HG02623 (cell line): ENCODE data around the gene TMEM50B.
A peak's percentile ranks its signal among the peaks of the same experiment; 100 is the strongest.
"Not testable (repeated sequence)": the region's sequence is repeated elsewhere in the genome, so short reads cannot be mapped to it uniquely, and the experiment has no call there.

Source experiments
- ATAC-seq: cut with Tn5 transposase; IDR thresholded peaks from one replicate; pipeline ENCODE4 v1.9.1; 2021; ENCODE audit warnings: moderate library complexity; ENCODE audit not compliant: unreplicated experiment

Gene TMEM50B

DNA sequence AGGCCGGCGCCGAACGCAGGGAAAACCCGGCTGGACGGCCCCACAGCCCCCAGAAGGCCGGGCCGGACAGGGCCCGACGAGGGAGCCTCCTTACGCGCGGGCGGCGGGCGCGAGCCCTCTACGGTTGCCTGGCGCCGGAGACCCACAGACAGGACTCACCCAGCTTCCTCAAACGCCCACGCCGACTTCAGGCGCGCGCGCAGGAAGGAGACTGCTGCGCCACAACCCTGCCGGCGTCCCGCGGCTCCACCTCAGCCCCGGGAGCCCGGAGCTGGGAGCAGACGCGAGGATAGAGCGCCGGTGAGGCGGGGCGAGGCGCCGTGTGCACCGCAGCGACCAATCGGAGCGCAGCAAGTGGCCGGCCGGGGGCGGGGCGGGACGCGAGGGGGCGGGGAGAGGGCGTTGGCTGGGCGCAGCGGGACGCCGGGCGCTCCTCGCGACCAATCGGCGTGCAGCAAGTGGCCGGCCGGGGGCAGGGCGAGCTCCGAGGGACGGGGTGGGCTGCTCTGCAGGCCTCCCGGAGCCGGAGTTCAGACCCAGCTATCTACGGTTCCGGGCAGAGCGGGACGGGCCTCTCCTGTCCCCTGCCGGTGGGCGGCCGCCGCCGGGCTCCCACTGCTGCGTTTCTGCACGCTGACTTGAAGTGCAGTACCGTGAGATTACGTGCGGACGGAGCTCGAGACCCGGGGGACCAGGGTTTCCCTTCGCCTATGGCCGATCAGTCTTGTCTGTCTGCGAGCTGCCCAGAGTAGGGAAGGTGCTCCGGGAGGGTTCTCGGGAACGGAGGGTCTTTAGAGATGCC is at the start of gene TMEM50B:
TMEM50B (minus strand) TSS at position 296 of the 802 bp plus-strand sequence. CDS start 11,089 bp downstream, outside the sequence.
- ATAC-seq, result peak; percentile 89

DNA sequence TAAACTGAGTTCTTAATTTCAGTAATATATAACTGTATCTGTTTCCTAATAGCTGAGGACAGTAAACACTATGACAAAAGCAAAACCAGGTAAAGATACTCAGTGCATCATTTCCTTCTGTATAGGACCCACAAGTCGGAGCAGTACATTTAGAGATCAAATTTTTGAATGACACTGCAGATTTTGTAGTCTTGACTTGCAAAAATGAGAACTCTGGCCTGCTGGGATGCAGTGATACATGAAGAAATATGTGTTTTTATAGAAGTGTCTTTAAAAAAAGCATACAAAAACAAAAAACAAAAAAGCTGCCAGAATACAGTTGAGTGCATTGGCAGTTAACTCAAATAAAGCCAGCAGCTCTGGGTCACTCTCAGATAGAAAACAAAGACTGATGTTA is 43.2 kb upstream of the TMEM50B start:
- ATAC-seq, result no peak

DNA sequence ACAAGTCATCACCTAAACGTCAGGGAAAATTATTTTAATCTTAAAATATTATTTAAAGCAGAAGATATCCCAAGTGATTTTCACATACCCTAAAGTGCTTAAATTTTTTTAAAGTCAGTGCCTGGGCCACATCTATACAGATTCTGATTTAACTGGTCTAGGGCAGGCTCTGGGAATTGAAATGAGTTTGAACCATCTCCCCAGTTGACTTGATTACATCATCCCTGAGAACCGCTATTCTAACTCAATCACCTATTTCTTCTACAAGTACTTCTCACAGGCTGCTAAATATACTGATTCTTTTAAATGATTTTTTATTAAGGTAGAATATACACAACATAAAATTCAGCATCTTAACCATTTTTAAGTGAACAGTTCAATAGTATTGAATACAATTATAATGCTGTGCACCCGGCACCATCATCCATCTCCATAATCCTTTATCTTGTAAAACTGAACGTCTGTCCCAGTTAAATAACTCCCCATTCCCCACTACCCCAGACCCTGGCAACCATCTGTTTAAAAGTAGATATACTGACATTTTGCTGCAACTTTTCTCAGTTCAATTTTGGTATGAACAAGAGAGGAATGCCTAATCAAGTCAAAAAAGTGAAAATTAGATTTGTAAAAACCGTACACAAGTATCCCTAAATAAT is 42.7 kb upstream of the TMEM50B start:
- ATAC-seq, result no peak

DNA sequence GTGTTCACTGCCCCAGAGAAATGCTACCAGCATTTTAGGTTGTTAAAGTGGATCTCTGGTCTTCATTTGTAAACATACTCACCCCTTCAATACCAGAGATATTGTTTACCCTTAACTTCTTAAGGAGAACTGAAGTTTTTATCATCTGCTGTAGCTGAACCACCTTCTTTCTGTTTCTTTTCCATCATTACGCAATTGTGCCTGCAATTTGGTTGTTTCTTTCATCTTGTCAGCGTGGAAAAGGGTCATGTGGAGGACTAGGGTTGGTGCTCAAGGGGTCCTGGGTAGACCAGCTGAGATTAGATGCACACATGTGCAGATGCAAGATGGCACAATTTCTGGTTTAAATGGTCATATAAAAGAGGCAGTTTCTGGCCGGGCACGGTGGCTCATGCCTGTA is 39.1 kb upstream of the TMEM50B start:
- no peak for ATAC-seq

DNA sequence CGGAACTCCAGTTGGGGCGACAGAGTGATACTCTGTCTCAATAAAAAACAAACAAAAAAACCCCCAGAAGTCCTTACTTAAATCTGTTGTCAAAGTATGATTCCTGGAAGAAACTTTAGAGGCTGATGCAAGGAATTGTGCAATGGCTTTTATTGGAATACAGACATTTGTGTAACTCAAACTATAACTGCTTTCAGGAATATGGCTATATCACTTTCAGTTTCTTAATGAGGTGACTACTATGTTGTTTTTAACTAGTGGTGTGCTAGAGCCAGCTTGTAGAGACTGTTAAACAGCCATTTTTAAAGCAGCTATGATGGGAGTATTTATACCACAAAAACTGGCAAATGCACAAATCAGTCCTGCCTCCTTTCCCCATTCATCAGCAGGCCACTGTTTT is 34.5 kb upstream of the TMEM50B start:
- no peak for ATAC-seq

DNA sequence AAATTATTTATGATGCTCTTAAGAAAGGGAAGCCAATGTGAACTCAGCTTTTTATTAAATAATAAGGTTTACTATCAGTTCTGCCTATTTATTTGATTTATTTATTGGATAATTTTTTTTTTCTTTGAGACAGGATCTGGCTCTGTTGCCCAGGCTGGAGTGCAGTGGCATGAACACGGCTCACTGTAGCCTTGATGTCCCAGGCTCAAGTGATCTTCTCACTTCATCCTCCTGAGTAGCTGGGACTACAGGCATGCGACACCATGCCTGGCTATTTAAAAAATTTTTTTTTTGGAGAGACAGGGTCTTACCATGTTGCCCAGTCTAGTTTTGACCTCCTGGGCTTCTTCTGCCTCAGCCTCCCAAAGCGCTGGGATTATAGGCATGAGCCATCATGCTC is 32.7 kb upstream of the TMEM50B start:
- no peak for ATAC-seq

DNA sequence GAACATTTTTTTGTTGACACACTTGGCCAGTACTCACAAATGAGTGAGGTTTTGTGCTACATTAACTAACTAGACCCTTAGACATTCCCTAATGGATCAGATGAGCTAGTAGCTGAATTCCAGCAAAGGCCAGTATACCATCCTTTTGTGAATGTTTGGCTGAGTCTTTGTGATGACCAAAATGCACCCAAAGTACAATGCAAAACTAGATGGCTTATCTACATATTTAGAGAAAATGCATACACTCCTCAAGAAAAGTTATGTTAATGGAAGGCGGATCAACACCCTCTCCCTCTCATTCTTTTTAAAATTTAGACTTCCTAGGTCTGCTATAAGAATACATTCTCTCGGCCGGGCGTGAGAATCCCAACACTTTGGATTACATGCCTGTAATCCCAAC is 31.9 kb upstream of the TMEM50B start:
- ATAC-seq, result no peak

DNA sequence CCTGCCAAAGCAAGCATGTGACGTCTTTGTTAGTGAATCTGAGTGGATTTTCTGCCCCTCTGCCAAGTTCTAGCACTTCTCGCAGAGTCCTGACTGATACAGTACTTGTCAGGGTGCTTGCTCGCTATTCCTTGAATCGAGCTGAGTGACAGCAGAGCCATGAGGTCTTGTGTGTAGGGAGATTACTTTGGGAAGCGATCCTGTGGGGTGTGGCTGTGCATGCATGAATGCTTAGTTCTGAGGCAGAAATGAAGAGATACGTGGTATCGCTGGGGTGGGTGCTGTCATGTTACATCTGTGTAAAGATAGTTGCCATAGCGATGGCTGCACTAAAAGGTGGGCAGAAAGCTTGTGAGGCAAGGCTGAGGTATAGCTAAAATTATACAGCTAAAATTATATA is 31.1 kb upstream of the TMEM50B start:
- no peak for ATAC-seq

DNA sequence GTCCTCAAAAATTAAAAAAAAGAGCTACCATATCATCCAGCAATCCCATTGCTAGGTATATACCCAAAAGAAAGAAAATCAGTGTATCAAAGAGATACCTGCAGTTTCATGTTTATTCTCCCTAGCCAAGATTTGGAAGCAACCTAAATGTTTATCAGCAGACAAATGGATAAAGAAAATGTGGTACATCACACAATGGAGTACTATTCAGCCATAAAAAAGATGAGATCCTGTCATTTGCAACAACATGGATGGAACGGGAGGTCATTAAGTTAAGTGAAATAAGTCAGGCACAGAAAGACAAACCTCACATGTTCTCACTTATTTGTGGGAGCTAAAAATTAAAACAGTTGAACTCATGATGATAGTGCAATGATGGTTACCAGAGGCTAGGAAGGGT is 27.2 kb upstream of the TMEM50B start:
- ATAC-seq, result not testable (repeated sequence)

DNA sequence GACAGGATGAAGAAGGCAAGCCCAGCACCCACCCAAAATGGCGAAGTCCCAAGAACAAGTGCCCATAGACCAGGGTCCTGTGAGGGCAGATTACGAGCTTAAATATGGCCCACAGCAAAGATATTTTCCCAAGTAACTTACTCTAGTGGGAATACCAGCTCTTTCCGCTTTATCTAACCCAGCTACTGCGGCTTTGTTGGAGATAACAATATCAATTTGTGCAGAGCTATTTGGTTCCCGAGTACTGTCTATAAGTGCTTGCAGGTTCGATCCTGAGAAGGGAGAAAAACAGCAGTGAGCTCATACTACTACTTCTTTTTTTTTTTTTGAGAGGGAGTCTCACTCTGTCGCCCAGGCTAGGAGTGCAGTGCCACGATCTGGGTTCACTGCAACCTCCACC is 26.1 kb upstream of the TMEM50B start:
- ATAC-seq, result no peak

DNA sequence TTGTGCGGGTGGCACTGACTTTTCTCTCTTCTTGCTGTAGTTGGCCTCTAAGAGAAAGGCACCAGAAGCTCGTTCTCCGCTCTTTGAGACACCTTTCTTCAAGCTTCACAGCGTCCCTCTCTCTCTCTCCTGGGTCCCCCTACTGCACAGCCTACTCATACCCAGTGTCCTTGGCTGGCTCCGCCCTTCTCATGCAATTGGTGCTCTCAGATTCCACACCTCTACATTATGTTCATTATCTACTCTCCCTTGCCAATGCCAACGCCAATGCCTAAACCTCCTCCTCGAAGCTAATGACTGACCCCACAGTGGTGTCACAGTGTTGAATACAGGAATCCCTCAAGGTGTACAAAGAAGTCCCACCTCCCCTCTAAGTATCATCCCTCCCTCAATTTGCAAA is 16.6 kb upstream of the TMEM50B start:
- ATAC-seq, result no peak

DNA sequence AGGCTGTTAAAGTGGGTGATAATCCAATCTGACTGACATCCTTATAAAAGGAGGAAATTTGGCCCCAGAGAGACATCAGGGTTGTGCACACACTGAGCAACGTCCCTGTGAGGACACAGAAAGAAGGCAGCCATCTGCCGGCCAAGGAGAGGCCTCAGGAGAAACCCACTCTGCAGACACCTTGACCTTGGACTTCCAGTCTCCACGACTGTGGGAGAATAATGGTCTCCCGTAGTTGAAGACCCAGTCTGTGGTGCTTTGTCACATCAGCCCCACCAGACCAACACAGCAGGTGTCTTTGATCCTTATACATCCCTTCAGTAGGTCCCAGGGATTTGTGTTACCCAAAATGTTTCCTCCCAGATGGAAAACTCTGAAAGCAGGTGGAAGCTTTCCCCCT is 16.0 kb upstream of the TMEM50B start:
- ATAC-seq, result no peak

DNA sequence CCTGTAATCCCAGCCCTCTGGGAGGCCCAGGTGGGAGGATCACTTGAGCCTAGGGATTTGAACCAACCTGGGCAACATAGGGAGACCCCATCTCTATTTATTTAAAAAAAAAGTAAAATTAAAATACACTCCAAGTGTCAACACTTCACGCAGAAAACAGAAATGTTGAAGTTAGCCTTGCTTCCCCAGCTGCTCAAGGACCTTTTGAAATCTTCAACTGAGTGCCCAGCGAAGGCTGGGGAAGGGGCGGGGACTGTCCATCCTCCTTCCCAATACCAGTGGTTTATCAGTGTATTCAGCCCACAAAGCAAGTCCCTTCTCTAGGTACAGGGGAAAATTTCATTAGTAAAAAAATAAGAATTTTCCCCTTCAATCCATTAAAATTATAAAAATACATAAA is 14.0 kb upstream of the TMEM50B start:
- ATAC-seq, result no peak

DNA sequence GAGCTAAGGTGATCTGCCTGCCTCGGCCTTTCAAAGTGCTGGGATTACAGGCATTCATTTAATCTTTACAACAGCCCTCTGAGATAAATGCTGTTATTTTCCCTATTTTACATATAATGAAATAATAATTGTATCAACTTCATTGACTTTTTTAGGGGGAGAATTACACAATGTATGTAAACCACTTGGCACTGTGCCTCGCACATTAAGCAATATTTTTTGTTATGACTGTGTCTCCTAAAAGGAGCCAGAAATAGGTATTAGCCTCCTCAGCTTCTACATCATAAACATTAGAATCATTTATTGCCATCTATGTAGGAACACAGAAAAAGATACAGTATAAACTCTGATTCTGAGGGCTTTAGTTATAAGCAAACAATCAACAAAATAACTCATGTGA is 12.8 kb upstream of the TMEM50B start:
- ATAC-seq, result no peak

DNA sequence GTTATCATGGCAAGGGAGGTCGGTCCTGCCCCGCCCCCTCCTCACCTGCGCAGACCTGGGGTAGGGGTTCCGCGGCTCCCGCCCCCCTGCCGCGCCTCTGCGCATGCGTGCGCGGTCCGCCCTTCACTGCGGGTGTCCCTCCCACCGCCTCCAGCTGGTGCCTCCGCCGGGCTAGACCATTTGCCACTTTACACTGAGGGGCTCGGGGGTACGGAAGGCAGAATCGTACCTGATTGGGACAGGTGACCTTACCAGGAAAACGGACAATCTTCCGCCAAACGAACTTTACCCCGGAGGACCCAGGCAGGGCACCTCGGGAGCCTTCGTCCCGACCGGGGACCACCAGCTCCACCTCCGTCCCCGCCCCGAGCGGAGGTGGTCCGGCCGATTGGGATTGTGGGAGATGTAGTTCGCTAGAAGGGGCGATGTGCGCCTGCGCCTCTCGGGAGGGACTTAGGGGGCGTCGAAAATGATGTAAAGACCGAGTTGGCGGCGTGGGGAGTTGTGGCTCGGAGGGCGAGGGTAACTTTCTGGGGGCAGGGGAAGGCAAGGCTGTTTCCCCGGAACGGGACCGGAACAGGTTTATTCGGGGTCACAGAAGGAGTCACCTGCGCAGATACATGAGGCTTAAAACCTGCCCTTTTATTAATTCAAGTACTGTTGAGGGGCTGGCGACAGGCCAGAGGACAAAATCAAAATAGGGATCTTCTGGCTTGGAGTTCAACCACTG is 11.8 kb upstream of the TMEM50B start, which contains the start of gene DNAJC28:
DNAJC28 (minus strand) TSS at position 344 of the 730 bp plus-strand sequence. CDS start 2,323 bp downstream, outside the sequence.
- peak; percentile 95 for ATAC-seq

DNA sequence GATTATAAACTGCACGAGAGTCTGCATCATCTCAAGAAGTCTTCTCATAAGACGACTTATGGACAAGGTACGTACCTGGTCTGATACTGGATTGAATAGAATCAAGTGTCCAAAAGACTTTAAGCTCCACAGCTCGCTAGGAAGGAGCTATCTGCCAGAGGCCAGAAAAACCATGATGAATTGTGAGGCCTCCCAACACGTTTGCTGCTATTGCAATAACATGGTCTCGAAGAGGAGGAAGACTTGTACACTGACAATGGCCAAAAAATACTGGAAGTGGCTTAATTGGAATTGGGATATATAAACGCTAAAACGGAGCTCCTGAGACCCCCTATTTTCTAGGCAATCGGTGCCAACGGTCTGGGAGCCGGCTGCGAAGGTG is 11.2 kb upstream of the TMEM50B start:
- ATAC-seq, result no peak

DNA sequence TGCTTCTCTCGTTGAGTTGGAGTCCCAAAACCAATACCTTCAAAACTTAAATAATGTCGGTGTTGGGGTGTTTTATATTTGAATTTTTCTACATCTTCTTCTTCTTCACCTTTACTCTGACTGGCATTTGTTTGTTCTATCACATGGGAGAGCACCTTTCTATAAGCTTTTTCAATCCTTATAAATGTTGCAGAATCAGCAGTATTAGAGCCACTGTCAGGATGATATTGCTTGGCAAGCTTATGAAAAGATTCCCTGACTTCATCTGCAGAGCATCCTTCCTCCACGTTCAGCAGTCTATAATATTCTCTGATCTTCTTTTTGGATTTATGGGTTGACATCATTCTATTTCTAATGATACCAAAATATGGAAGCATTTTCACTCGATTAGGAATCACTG is 9.2 kb upstream of the TMEM50B start:
- no peak for ATAC-seq

DNA sequence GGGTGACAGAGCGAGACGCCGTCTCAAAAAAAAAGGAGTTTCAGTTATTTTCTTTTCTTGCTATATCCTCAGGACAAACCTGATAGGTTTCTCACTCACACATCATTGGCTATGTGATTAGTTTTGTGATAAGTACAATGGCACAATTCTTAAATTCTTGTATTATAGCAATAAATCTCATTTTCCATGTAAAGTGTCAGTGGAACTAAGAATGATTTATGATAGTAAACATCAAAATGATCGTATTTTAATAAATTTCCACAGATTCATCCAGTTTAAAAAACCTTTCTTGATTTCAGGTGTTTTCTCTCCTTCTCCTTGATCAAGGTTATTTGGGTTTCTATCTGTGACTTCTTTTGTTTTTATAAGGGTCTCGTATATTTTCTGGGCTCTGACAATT is 8.2 kb upstream of the TMEM50B start:
- ATAC-seq, result no peak

DNA sequence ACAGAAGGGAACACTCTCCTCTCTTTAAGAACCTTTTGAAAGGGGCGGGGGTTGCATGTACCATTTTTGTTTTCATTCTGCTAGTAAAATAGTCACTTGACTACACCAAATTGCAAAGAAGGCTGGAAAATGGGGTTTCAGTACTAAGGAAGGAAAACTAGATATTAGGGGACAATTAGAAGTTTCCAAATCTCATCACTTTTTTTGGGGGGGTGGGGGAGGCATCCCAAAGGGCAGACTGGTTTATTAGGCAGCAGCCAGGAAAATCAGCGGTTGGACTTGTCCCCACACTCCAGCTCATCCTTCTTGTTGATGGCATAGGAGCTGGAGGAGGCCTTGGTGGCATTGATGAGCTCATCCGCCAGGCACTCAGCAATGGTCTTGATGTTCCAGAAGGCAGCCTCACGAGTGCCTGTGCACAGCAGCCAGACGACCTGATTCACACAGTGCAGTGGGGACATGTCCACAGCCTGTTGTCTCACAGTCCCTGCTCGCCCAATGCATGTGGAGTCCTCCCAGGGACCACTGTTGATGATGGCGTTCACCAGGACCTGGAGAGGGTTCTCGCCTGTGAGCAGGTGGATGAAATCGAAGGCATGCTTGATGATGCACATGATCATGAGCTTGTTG is 1.7 kb upstream of the TMEM50B start:
- no peak for ATAC-seq

DNA sequence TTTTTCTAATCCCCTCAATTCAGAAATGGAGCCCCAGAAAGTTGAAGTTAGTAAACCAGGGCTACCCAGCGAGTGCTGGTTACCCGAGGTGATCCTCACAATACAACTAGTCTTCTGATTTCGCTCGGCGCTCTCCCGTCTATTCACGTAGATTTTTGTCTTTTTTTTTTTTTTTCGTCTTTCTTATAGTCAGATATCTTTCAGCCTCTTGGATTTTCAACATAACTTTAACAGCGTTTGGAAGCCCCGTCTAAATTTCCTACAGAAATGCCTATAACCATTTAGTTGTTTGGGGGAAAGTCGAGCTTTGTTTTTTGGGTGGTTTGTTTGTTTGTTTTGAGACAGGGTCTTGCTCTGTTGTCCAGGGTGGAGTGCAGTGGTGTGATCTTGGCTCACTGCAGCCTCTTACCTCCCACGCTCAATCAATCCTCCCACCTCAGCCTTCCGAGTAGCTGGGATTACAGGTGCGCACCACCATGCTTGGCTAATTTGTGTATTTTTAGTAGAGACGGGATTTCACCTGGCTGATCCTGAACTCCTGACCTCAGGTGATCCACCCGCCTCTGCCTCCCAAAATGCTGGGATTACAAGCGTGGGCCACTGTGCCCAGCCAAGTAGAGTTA is 818 bp upstream of the TMEM50B start:
- no peak for ATAC-seq
